OCI-LY3 (cell line): ENCODE measurements around the gene GCNT3.

Experiments used
- H2AFZ ChIP-seq: fragments of 200-600, 300-600 bp; shearing (Covaris generic); 2 replicates; pipeline ENCODE4 v1.6.0; 2014; ENCODE audit warnings: antibody characterized with exemption, low read depth, low read length
- H3K27ac ChIP-seq: fragments of 200-600, 300-600 bp; sonication (generic); 2 replicates; pipeline ENCODE4 v1.5.1; 2014; ENCODE audit warnings: mild to moderate bottlenecking, low read length, moderate library complexity, mixed read lengths
- H3K27me3 ChIP-seq: fragments of 200-600, 300-600 bp; sonication (generic); 2 replicates; pipeline ENCODE4 v1.6.1; 2014; ENCODE audit warnings: low read depth, low read length, mixed read lengths
- H3K36me3 ChIP-seq: fragments of 200-600, 300-600 bp; sonication (generic); replicated peaks from 2 replicates; pipeline ENCODE3; 2014; ENCODE audit warnings: low read depth, low read length, mixed read lengths
- H3K4me1 ChIP-seq: fragments of 300-600, 200-600 bp; sonication (generic); 2 replicates; pipeline ENCODE4 v1.6.1; 2014; ENCODE audit warnings: low read length, mixed read lengths
- H3K4me2 ChIP-seq: fragments of 200-600, 300-600 bp; sonication (generic); 2 replicates; pipeline ENCODE4 v1.6.1; 2014; ENCODE audit warnings: low read length, mixed read lengths
- H3K4me3 ChIP-seq: fragments of 300-600, 200-600 bp; sonication (generic); 2 replicates; pipeline ENCODE4 v1.5.1; 2014; ENCODE audit warnings: antibody characterized with exemption, mild to moderate bottlenecking, low read length, moderate library complexity
- H3K79me2 ChIP-seq: fragments of 300-600, 200-600 bp; shearing (Covaris generic); 2 replicates; pipeline ENCODE4 v1.6.1; 2014; ENCODE audit warnings: mild to moderate bottlenecking, low read length, mixed read lengths
- H3K9ac ChIP-seq: fragments of 300-600, 200-600 bp; shearing (Covaris generic); 2 replicates; pipeline ENCODE4 v1.6.0; 2014; ENCODE audit warnings: mild to moderate bottlenecking, low read length, moderate library complexity
- H3K9me3 ChIP-seq: fragments of 200-600, 300-600 bp; shearing (Covaris generic); 2 replicates; pipeline ENCODE4 v1.6.1; 2014; ENCODE audit warnings: low read length, mixed read lengths; ENCODE audit not compliant: insufficient read depth
- H4K20me1 ChIP-seq: fragments of 200-600, 300-600 bp; sonication (generic); 2 replicates; pipeline ENCODE4 v1.6.1; 2016; ENCODE audit warnings: low read length, mixed read lengths; ENCODE audit not compliant: insufficient read depth
- EZH2phosphoT487 ChIP-seq: fragments of 200-600 bp; shearing (Covaris generic); IDR thresholded peaks from 2 replicates; pipeline ENCODE4 v1.6.1; 2018; ENCODE audit warnings: antibody characterized with exemption, mixed run types, low read depth
- TF ChIP-seq, protein P1 (sequence below): fragments of 200-600, 300-600 bp; sonication (generic); IDR thresholded peaks from 2 replicates; pipeline ENCODE4 v1.5.1; 2014; ENCODE audit warnings: antibody characterized with exemption, low read length, low read depth

The GCNT3 gene

DNA sequence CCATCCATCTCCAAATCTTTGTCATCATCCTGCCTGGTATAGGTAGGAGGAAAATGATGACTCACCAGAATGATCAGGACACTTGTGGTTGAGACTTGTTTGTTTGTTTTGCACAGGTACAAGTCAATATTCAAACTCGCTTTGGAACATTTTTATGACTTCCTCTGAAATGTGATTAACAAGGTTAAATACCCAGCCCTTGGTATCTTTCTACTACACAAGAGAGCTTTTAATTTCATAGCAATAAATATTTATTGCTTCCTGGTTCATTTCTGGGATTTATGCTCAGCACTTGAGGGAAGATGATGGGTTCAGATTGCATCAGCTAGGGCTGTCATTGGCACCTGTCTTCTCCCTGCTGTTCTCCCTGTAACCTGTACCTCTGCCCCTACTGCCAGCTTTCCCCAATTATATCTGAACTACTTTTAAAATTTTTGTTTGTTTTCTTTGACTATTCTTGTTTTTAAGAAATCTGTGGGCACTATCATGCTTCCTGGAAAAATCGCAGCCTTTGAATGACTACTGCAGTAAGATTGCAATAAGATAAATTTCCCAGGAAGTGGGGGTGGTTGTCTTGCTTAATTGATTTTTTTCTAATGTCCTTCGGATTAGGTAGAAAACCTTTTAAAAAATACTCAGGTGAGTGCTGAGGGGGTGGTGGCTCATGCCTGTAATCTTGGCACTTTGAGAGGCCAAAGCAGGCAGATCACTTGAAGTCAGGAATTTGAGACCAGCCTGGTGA lies 24.3 kb upstream of the GCNT3 start:
- no peaks in the 10 kb centered on the region for H4K20me1 ChIP-seq
- H3K9me3 ChIP-seq: no peaks in the 10 kb centered on the region
- no peak overlapping the region for H3K4me3 ChIP-seq
- no peaks in the 10 kb centered on the region for H3K27me3 ChIP-seq
- no peak overlapping the region for H2AFZ ChIP-seq
- no peak overlapping the region for H3K4me2 ChIP-seq
- no peaks in the 10 kb centered on the region for H3K79me2 ChIP-seq
- H3K36me3 ChIP-seq: no peaks in the 10 kb centered on the region
- no peak overlapping the region for H3K27ac ChIP-seq
- TF ChIP-seq, protein P1, sequence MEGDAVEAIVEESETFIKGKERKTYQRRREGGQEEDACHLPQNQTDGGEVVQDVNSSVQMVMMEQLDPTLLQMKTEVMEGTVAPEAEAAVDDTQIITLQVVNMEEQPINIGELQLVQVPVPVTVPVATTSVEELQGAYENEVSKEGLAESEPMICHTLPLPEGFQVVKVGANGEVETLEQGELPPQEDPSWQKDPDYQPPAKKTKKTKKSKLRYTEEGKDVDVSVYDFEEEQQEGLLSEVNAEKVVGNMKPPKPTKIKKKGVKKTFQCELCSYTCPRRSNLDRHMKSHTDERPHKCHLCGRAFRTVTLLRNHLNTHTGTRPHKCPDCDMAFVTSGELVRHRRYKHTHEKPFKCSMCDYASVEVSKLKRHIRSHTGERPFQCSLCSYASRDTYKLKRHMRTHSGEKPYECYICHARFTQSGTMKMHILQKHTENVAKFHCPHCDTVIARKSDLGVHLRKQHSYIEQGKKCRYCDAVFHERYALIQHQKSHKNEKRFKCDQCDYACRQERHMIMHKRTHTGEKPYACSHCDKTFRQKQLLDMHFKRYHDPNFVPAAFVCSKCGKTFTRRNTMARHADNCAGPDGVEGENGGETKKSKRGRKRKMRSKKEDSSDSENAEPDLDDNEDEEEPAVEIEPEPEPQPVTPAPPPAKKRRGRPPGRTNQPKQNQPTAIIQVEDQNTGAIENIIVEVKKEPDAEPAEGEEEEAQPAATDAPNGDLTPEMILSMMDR: no peak
- no peak for TF ChIP-seq EZH2phosphoT487
- no peak overlapping the region for H3K9ac ChIP-seq
- H3K4me1 ChIP-seq: peaks cover 22% of the 10 kb centered on the region

DNA sequence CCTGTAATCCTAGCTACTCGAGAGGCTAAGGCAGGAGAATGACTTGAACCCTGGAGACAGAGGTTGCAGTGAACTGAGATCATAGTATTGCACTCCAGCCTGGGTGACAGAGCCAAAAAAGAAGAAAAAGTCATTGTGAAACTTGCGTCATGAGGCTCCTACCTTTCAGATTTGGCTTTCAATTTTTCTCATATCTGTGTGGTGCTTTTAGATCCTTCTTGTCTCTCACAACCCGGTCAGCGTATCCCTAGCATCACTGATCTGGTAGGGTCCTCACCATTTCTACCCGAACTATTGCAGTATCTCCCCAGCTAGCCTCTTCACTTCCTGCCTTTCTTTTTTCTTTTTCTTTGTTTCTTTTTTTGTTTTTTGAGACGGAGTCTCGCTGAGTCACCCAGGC lies 21.6 kb upstream of the GCNT3 start:
- no peak overlapping the region for H3K9ac ChIP-seq
- peak overlapping the region; percentile 37; the same call in 1 of the 2 replicates for H3K4me3 ChIP-seq
- H2AFZ ChIP-seq: no peak overlapping the region
- peak overlapping the region; percentile 65 for H3K4me2 ChIP-seq
- no peaks in the 10 kb centered on the region for H4K20me1 ChIP-seq
- H3K9me3 ChIP-seq: no peaks in the 10 kb centered on the region
- H3K27ac ChIP-seq: no peak overlapping the region
- H3K79me2 ChIP-seq: no peaks in the 10 kb centered on the region
- TF ChIP-seq, protein P1: no peak
- TF ChIP-seq EZH2phosphoT487: no peak
- no peaks in the 10 kb centered on the region for H3K27me3 ChIP-seq
- H3K4me1 ChIP-seq: peaks cover 25% of the 10 kb centered on the region
- H3K36me3 ChIP-seq: no peaks in the 10 kb centered on the region

DNA sequence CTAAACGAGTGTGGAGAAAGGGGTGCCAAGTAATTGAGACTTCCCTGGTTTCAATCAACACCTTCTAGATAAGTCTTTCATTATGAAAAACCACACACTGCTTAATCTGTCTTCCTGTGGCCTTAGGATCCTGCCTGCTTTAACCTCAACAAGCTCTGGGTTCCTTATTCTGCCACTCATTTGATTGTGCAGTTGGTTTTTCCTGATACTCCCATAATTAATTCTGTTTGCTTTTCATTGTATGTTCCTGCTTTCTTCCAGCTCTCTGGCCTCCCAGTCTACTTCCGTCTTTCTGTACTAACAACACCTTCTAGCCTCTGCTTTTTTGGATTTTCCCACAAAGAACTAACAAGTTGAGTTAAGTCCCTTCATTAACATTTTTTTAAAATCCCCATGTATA lies 20.2 kb upstream of the GCNT3 start:
- Histone ChIP-seq H3K27me3 (no peaks in the 10 kb centered on the region), H3K79me2 (no peaks in the 10 kb centered on the region), H3K27ac (no peak overlapping the region), H3K9me3 (no peaks in the 10 kb centered on the region), H3K9ac (no peak overlapping the region), H3K36me3 (no peaks in the 10 kb centered on the region), H3K4me3 (no peak overlapping the region), H3K4me1 (peaks cover 25% of the 10 kb centered on the region), H2AFZ (no peak overlapping the region), H3K4me2 (0 out of 2 replicates have a peak overlapping the region, but pooled peaks have one; percentile 15), H4K20me1 (no peaks in the 10 kb centered on the region)
- no peak for TF ChIP-seq EZH2phosphoT487
- TF ChIP-seq, protein P1: no peak

DNA sequence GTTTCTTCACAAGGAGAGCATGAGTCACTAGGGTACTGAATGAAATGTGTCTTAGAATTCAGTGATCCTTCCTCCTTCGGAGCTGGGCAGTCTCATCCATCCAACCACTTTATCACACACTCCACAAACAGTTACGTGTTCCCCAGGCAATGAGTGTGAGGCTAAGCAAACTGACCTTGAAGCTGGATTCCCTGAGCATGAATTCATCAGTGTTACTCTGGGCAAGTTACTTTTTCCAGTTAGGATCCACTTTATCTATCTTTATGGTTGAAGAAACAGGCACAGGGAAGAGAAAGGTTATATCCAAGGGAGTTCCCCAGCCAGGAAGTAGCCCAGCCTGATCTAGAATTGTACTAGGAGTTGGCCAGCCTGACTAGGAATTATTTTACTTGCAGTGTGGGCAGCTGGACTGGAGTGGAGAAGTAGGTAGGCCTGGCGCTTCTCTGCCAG lies 17.1 kb upstream of the GCNT3 start:
- Histone ChIP-seq H4K20me1 (no peaks in the 10 kb centered on the region), H3K36me3 (no peaks in the 10 kb centered on the region), H2AFZ (no peak overlapping the region), H3K79me2 (no peaks in the 10 kb centered on the region), H3K9me3 (no peaks in the 10 kb centered on the region), H3K4me1 (peaks cover 22% of the 10 kb centered on the region), H3K9ac (no peak overlapping the region), H3K27me3 (no peaks in the 10 kb centered on the region), H3K4me2 (no peak overlapping the region), H3K27ac (no peak overlapping the region), H3K4me3 (no peak overlapping the region)
- TF ChIP-seq, protein P1: no peak
- TF ChIP-seq EZH2phosphoT487: no peak
